Hematopoietic multipotent progenitor cell treated with erythropoietin and hydrocortisone succinate and interleukin-3 and kit ligand, for 8 days (in vitro differentiated cells): Measurements from ENCODE around the gene RPL7L1.

ENCODE experiments used
- DNase-seq: peaks from one replicate; pipeline ENCODE4 v3.0.0-alpha.2; 2015

The RPL7L1 gene

GRCh38 chr6:42894041-42894828 lies 14.8 kb downstream of the RPL7L1 start:
- peak; percentile 92 for DNase-seq

DNA sequence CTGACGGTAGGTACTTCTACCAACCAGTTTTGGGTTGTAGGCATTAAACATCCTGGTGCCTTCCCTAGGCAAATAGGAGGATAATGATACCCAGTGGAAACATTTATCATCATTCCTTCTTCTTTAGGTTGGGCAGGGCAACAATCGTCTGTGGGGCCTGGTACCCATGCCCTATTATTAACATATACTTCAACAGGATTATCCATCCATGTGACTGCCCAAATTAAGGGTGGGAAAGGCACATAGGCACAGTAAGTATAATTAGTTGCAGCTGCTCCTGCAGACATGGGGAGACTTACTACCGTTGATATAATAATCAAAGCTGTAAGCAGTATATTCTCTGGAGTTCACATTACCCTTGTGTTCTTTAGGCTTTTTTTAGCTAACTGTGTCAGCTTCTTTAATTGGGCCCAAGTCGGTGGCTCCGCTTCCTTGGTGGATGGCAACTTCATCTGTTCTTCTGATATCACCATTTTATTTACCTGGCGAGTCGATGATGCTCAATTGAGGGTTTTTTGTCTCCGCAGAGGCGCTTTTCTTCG lies 16.8 kb downstream of the RPL7L1 start:
- DNase-seq: no peak

GRCh38 chr6:42898891-42899361 lies 19.5 kb downstream of the RPL7L1 start:
- DNase-seq: peak; percentile 83

GRCh38 chr6:42899871-42900270 lies 20.5 kb downstream of the RPL7L1 start:
- DNase-seq: no peak

- DNase-seq: peak; percentile 97
These were observed 22.1 kb downstream of the RPL7L1 start for GRCh38 chr6:42901538-42901957.

DNA sequence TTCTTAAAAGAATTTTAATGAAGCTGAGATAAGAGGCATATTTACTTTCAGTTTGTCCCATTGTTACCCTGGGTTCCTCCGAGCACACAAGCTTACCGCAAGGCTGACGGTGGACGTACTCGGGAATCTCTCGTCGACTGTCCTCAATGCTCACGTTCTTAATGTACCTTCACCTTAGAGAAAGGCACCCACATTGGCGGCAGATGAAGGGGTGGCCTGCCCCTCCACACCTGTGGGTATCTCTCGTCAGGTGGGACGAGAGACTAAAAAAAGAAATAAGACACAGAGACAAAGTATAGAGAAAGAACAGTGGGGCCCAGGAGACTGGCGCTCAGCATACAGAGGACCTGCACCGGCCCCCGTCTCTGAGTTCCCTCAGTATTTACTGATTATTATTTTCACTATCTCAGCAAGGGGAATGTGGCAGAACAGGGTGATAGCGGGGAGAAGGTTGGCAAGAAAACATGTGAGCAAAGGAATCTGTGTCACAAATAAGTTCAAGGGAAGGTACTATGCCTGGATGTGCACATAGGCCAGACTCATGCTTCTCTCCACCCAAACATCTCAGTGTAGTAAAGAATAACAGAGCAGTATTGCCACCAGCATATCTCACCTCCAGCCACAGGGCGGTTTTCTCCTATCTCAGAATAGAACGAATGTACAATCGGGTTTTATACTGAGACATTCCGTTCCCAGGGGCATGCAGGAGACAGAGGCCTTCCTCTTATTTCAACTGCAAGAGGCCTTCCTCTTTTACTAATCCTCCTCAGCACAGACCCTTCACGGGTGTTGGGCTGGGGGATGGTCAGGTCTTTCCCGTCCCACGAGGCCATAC lies 23.2 kb downstream of the RPL7L1 start:
- peak; percentile 59 for DNase-seq

- DNase-seq: no peak
These were observed 25.1 kb downstream of the RPL7L1 start for GRCh38 chr6:42904467-42904866.

- DNase-seq: no peak
These were observed 27.9 kb downstream of the RPL7L1 start for GRCh38 chr6:42907336-42907735.

GRCh38 chr6:42909835-42910234 lies 30.4 kb downstream of the RPL7L1 start:
- DNase-seq: no peak

GRCh38 chr6:42911171-42912021 lies 32.0 kb downstream of the RPL7L1 start:
- no peak for DNase-seq

- no peak for DNase-seq
These were observed 35.1 kb downstream of the RPL7L1 start for GRCh38 chr6:42914546-42914945.

DNA sequence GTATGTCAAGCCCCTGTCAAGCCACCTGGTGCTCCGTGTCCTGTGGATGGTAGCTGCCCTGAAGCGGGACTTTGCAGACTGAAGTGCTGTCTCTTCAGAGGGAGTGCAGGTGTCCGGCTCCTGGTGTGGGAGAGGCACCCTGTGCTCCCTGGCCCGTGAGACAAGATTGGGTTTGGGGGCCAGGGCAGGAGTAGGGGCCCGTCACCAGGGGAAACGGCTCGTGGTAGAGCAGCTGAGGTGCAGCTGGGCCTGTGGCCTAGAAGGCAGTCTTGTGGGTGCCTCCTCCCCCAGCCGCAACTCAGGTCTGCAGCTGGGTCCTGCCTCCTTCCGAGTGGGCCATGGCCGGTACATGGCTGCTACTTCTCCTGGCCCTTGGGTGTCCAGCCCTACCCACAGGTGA lies 36.3 kb downstream of the RPL7L1 start, which contains the start of gene PTCRA:
TSS of gene PTCRA (plus strand) at position 322 of the 400 bp plus-strand sequence. CDS start at position 339, 17 bp downstream.
- DNase-seq: no peak

DNA sequence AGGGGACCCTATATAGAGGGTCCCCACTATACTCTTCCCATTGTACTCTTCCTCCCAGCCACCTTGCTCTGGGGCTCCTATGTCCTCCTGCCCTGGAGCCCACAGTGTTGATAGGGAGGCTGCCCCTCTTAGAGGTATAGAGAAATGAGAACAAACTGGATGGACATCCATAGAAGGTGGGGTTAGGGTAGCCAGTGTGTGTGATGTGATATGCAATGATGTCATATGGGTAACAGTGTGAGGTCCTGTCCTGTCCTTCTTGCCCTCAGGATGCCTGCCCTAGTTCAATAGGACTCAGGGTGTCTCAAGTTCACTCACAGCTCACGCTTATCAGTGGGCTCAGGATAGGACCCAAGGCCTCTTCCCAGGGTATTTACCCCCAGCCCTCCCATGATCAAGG lies 36.9 kb downstream of the RPL7L1 start:
- no peak for DNase-seq

DNA sequence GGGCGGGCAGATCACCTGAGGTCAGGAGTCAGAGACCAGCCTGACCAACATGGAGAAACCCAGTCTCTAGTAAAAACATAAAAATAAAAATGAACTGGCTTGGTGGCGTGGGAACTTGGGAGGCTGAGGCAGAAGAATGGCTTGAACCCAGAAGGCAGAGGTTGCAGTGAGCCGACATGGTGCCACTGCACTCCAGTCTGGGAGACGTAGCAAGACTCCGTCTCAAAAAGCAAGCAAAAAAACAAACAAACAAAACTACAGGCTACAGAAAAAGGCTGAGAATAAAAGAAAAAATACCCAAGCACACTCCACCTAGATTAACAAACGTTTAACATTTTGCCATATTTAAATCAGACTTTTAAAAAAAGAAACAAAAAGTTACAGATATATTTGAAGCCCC lies 42.4 kb downstream of the RPL7L1 start:
- DNase-seq: no peak

- no peak for DNase-seq
These were observed 44.2 kb downstream of the RPL7L1 start for GRCh38 chr6:42923666-42924065.

GRCh38 chr6:42925248-42925857 lies 45.9 kb downstream of the RPL7L1 start:
- DNase-seq: no peak

GRCh38 chr6:42928986-42929820 lies 49.8 kb downstream of the RPL7L1 start, which contains the start of gene CNPY3:
Gene CNPY3, plus strand, starts transcription at chr6:42929480. Its CDS starts 91 bp downstream, at chr6:42929571.
- DNase-seq: peak; percentile 99

DNA sequence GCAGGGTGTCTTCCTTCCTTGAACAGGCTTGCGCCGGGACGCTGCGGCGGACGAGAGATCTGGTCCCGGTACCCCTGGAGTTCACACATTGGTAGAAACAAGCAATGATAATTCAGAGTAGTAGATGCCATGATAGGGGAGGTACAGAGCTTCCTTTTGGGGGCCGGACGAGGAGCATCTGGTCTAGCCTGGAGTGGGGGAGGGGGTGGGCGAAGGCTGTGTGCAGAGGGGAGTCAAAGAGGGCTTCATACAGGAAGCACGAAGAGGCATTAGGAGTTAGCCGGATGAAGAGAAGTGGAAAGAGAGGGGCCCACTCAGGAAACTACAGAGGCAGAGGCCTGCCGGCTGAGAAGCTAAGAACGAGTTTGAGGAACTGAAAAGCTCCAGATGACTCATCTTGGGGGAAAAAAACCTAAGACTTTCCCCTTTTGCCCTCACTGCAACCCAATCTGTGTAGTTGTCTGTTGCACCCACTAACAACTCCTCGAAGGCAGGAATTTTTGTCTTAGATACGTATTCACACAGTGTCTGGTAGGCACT lies 50.5 kb downstream of the RPL7L1 start:
- DNase-seq: no peak

DNA sequence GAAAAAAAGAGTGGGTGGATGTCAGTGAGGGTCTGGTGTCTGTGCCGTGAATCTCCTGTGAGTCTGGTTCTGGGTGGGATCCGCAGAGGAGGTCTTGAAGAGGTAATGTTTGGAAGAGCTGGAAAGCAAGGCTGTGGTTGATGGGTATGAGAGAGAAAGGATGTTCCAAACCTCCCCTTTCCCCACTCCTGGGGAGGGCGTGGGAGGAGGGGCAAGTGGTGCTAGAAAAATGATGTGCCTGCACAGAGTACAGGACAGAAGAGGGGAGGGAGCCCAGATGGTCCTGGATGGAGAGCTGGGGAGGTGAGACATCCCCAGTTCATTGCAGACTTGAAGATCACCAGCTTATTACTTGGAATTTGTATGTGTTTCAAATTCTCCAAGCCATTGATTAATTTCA lies 53.0 kb downstream of the RPL7L1 start:
- no peak for DNase-seq

DNA sequence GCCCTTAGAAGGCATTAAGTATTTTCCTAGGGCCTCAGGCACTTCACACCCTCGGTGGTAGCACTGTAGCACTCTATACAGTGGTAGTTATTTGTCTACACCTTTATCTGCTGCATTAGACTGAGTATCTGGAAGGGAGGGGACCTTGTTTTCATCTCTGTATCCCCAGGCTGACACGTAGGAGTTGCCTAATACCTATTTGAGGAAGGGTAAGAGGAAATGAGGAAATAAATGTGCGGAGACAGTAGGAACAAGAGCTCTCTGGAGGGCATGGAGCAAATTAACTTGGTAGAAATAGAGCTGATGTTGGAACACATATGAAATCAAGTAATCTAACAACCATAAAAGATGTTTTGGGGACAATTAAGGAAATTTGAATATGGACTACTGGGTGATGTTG lies 53.8 kb downstream of the RPL7L1 start:
- DNase-seq: no peak

DNA sequence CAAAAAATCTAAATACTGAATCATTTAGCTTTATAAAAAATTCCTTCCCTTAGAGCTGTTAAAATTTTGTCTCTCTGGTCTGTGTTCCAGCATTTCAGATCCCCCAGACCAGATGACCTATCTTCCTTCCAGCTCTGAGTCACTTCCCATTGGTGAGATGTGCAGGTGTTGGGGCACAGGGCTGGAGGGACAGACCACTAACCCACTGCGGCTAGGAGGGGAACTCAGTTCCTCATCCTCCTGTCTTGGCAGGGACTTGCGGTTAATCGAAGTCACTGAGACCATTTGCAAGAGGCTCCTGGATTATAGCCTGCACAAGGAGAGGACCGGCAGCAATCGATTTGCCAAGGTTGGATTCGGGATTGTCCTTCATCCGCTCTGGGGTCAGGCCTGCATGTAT lies 55.9 kb downstream of the RPL7L1 start:
- DNase-seq: no peak
